A673 (cell line): ENCODE measurements around the gene TANC1. TPM values are rescaled to one million over a fixed set of nuclear protein-coding genes. Genes with fewer than 3 reads are reported as not detected.

ENCODE experiments used
- BruUV-seq: library from RNA; stranded (reverse); fragments of 400-500 nt; replicated peaks from 2 replicates; lab custom pipeline; 2021; lab: Mats Ljungman, UMichigan
- CTCF ChIA-PET: fragments of 300-600 bp; sonication (Branson Sonifier 250); formaldehyde crosslinking; loops from one replicate; lab custom pipeline; 2022; ENCODE audit warnings: antibody characterized with exemption; lab: Charles Lee
- POLR2A ChIA-PET: fragments of 300-600 bp; sonication (Branson Sonifier 250); formaldehyde crosslinking; loops from one replicate; lab custom pipeline; 2022; ENCODE audit warnings: antibody characterized with exemption; ENCODE audit not compliant: low non-redundant PET; lab: Charles Lee
- DNase-seq: peaks from one replicate; pipeline ENCODE4 v3.0.0-alpha.2; 2015; ENCODE audit warnings: low spot score
- H3K27ac ChIP-seq: fragments of 200-600 bp; sonication (generic); 2 replicates; pipeline ENCODE4 v1.5.1; 2016; ENCODE audit warnings: mixed run types, low read depth, mild to moderate bottlenecking, mixed read lengths, antibody characterized with exemption, low read length; ENCODE audit not compliant: poor library complexity, severe bottlenecking
- H3K27me3 ChIP-seq: fragments of 200-600 bp; sonication (generic); replicated peaks from 2 replicates; pipeline ENCODE4 v1.6.1; 2017; ENCODE audit warnings: mixed run types, low read depth, mild to moderate bottlenecking, mixed read lengths, antibody characterized with exemption, low read length; ENCODE audit not compliant: insufficient read depth, poor library complexity
- H3K36me3 ChIP-seq: fragments of 200-600 bp; sonication (generic); 2 replicates; pipeline ENCODE4 v1.6.1; 2016; ENCODE audit warnings: mixed run types, mild to moderate bottlenecking, mixed read lengths, antibody characterized with exemption, low read length; ENCODE audit not compliant: insufficient read depth, poor library complexity, severe bottlenecking
- H3K4me1 ChIP-seq: fragments of 200-600 bp; sonication (generic); 2 replicates; pipeline ENCODE4 v1.6.1; 2017; ENCODE audit warnings: mixed run types, mild to moderate bottlenecking, mixed read lengths, antibody characterized with exemption, low read length; ENCODE audit not compliant: insufficient read depth, poor library complexity, severe bottlenecking
- H3K4me3 ChIP-seq: fragments of 200-600 bp; sonication (generic); 2 replicates; pipeline ENCODE4 v1.5.1; 2016; ENCODE audit warnings: low read depth, mixed run types, mild to moderate bottlenecking, mixed read lengths, low read length; ENCODE audit not compliant: poor library complexity, severe bottlenecking
- H3K9me3 ChIP-seq: fragments of 200-600 bp; sonication (generic); 2 replicates; pipeline ENCODE4 v1.6.1; 2016; ENCODE audit warnings: mixed run types, low read depth, mild to moderate bottlenecking, mixed read lengths, antibody characterized with exemption, low read length; ENCODE audit not compliant: poor library complexity, severe bottlenecking
- CTCF ChIP-seq: fragments of 300-800, 200-600 bp; sonication (generic); conservative IDR thresholded peaks from 2 replicates; pipeline ENCODE4 v1.5.1; 2017; ENCODE audit warnings: low read depth, mild to moderate bottlenecking, antibody characterized with exemption, low read length, moderate library complexity, mixed read lengths
- EZH2 ChIP-seq: fragments of 200-600 bp; sonication (generic); IDR thresholded peaks from 2 replicates; pipeline ENCODE4 v1.6.1; 2017; ENCODE audit warnings: borderline replicate concordance, low read depth, mild to moderate bottlenecking, mixed read lengths, antibody characterized with exemption, low read length; ENCODE audit not compliant: poor library complexity, severe bottlenecking
- intact Hi-C: fragments of 100-400 bp; cut with micrococcal nuclease; formaldehyde crosslinking; loops from one replicate; pipeline ENCODE4 v1.10.0; 2022; ENCODE audit not compliant: unreplicated experiment
- total RNA-seq: library from RNA; stranded (reverse); gene quantifications from 2 replicates; pipeline ENCODE4 v1.2.3, GENCODE V29; 2021

Gene TANC1
- total RNA-seq, 1 experiment from 2014 or later = 9.0 TPM

GRCh38 chr2:159017837-159018236 is 49.4 kb downstream of the TANC1 start:
- Histone ChIP-seq H3K27ac (no peak overlapping the region), H3K4me1 (no peaks in the 10 kb centered on the region), H3K9me3 (peaks cover 17% of the 10 kb centered on the region), H3K36me3 (no peaks in the 10 kb centered on the region), H3K4me3 (no peak overlapping the region), H3K27me3 (no peaks in the 10 kb centered on the region)
- intact Hi-C loops = no loop called here
- no TSS peak for BruUV-seq
- no peak for DNase-seq
- TF ChIP-seq EZH2 = no peak
- TF ChIP-seq CTCF = no peak
- CTCF ChIA-PET = no interaction called here
- POLR2A ChIA-PET = no interaction called here

- CTCF ChIA-PET = interaction anchor here (0.6 kb wide), 1 partner anchor 840 kb away, joined by 9 read pairs; no protein-coding TSS in a partner anchor
- Histone ChIP-seq H3K27ac (no peak overlapping the region), H3K4me1 (no peaks in the 10 kb centered on the region), H3K27me3 (no peaks in the 10 kb centered on the region), H3K36me3 (no peaks in the 10 kb centered on the region), H3K4me3 (no peak overlapping the region), H3K9me3 (peaks cover 17% of the 10 kb centered on the region)
- no peak for DNase-seq
- BruUV-seq = no TSS peak
- POLR2A ChIA-PET = no interaction called here
- intact Hi-C loops = no loop called here
- TF ChIP-seq EZH2 = no peak
- TF ChIP-seq CTCF = no peak
These were observed 50.6 kb downstream of the TANC1 start for GRCh38 chr2:159019021-159019420.

- no peak for TF ChIP-seq CTCF
- TF ChIP-seq EZH2 = no peak
- Histone ChIP-seq H3K36me3 (no peaks in the 10 kb centered on the region), H3K27ac (no peak overlapping the region), H3K4me3 (no peak overlapping the region), H3K9me3 (no peaks in the 10 kb centered on the region), H3K27me3 (no peaks in the 10 kb centered on the region), H3K4me1 (no peaks in the 10 kb centered on the region)
- BruUV-seq = no TSS peak
- ChIA-PET CTCF (no interaction called here), POLR2A (no interaction called here)
- intact Hi-C loops = no loop called here
- DNase-seq = no peak
These were observed 53.6 kb downstream of the TANC1 start for GRCh38 chr2:159022019-159022418.
